Panc1 (cell line): ENCODE results near the gene COX15. TPM values are rescaled to one million over a fixed set of nuclear protein-coding genes. Genes with fewer than 3 reads are reported as not detected.

Experiments
- ATAC-seq: fragments of 200-7000 bp; cut with Tn5 transposase; 2 replicates; pipeline ENCODE4 v1.9.1; 2020; ENCODE audit warnings: mild to moderate bottlenecking, moderate library complexity
- BruUV-seq: library from RNA; stranded (reverse); fragments of 400-500 nt; replicated peaks from 2 replicates; lab custom pipeline; 2021; lab: Mats Ljungman, UMichigan
- CTCF ChIA-PET: fragments of 300-600 bp; sonication (Branson Sonifier 250); formaldehyde crosslinking; loops from one replicate; lab custom pipeline; 2022; ENCODE audit warnings: antibody characterized with exemption; lab: Charles Lee
- POLR2A ChIA-PET: fragments of 300-600 bp; sonication (Branson Sonifier 250); formaldehyde crosslinking; loops from one replicate; lab custom pipeline; 2022; ENCODE audit warnings: antibody characterized with exemption; lab: Charles Lee
- DNase-seq: peaks from one replicate; pipeline ENCODE4 v3.0.0-alpha.2; 2010; ENCODE audit warnings: low read depth, low spot score
- H3K27ac ChIP-seq: 2 replicates; pipeline ENCODE4 v1.5.1; 2011; ENCODE audit warnings: mild to moderate bottlenecking, low read length, inconsistent platforms
- H3K27me3 ChIP-seq: fragments of 200-500 bp; sonication (Bioruptor generic); 2 replicates; pipeline ENCODE4 v1.6.0; 2014; ENCODE audit warnings: low read length, inconsistent platforms; ENCODE audit not compliant: control insufficient read depth, insufficient read depth
- H3K36me3 ChIP-seq: fragments of 200-500 bp; sonication (Bioruptor generic); 2 replicates; pipeline ENCODE4 v1.5.1; 2014; ENCODE audit warnings: inconsistent platforms, mild to moderate bottlenecking, low read length, moderate library complexity; ENCODE audit not compliant: control insufficient read depth, insufficient read depth
- H3K4me1 ChIP-seq: 2 replicates; pipeline ENCODE4 v1.5.1; 2011; ENCODE audit warnings: inconsistent platforms, mild to moderate bottlenecking, low read length, moderate library complexity; ENCODE audit not compliant: control insufficient read depth, insufficient read depth
- H3K4me3 ChIP-seq, 2 experiments: 2 replicates each; pipeline ENCODE4 v1.5.1; 2011 to 2012; ENCODE audit warnings: low read depth in 2 of 2, low read length in 2 of 2, mild to moderate bottlenecking in 2 of 2, inconsistent platforms in 1 of 2, moderate library complexity in 1 of 2
- H3K9me3 ChIP-seq: fragments of 200-500 bp; sonication (Bioruptor generic); 2 replicates; pipeline ENCODE4 v1.5.1; 2014; ENCODE audit warnings: low read depth, mild to moderate bottlenecking, inconsistent platforms, low read length, moderate library complexity; ENCODE audit not compliant: control insufficient read depth, insufficient read depth
- POLR2AphosphoS5 ChIP-seq: IDR thresholded peaks from 2 replicates; pipeline ENCODE4 v1.6.1; 2012; ENCODE audit warnings: mild to moderate bottlenecking, low read depth, low read length, moderate library complexity
- SIN3A ChIP-seq: IDR thresholded peaks from 2 replicates; pipeline ENCODE4 v1.6.1; 2012; ENCODE audit warnings: low read depth, mild to moderate bottlenecking, low read length, moderate library complexity, borderline replicate concordance; ENCODE audit not compliant: insufficient read depth
- TCF7L2 ChIP-seq: IDR thresholded peaks from 2 replicates; pipeline ENCODE4 v1.6.1; 2011; ENCODE audit warnings: mild to moderate bottlenecking, low read depth, low read length, inconsistent platforms
- in situ Hi-C: cut with HindIII; loops from 2 replicates; pipeline ENCODE4 v1.10.0; 2016; ENCODE audit warnings: low sequenced_read_pairs, low pct_unique_long_range_greater_than_20kb
- intact Hi-C: fragments of 100-400 bp; cut with micrococcal nuclease; formaldehyde crosslinking; loops from one replicate; pipeline ENCODE4 v1.10.0; 2022; ENCODE audit not compliant: unreplicated experiment
- total RNA-seq: library from RNA; stranded (reverse); gene quantifications from one replicate; pipeline ENCODE4 v1.2.1, GENCODE V29; 2021; ENCODE audit not compliant: unreplicated experiment
- TF ChIP-seq, protein P1 (sequence below), 2 experiments: IDR thresholded peaks; 2 replicates each; pipeline ENCODE4 v1.6.1; 2011 to 2012; ENCODE audit warnings: low read depth in 2 of 2, control low read depth in 1 of 2, low read length in 1 of 2, mild to moderate bottlenecking in 1 of 2, moderate library complexity in 1 of 2; ENCODE audit not compliant: insufficient read depth in 1 of 2
- TF ChIP-seq, protein P2 (sequence below): fragments of 450-650 bp; IDR thresholded peaks from 2 replicates; pipeline ENCODE4 v1.5.1; 2017; ENCODE audit warnings: mild to moderate bottlenecking

The COX15 gene
- total RNA-seq, 1 experiment from 2014 or later, result 62.9 TPM

DNA sequence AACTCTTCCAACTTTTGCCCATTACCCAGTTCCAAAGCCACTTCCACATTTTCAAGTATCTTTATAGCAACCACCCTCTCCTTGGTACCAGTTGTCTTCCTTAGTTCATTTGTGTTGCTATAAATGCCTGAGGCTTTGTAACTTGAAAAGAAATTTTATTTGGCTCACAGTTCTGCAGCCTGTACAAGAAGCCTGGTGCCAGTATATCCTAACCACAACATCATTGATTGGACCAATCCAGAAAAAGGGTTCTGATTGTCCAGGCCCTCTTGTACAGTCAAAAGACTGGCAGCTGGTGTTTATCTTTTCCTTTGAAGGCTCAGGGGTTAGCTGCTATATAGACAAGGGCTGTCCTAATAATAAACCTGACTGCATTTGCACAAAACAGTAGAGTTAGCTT is 29.4 kb upstream of the COX15 start:
- Histone ChIP-seq H3K9me3 (no peaks in the 10 kb centered on the region), H3K4me1 (peaks cover 5% of the 10 kb centered on the region; the same call in 1 of the 2 replicates), H3K27me3 (no peaks in the 10 kb centered on the region), H3K27ac (peak overlapping the region; percentile 48; the same call in 1 of the 2 replicates), H3K36me3 (no peaks in the 10 kb centered on the region; the same call in 1 of the 2 replicates), H3K4me3 (no peak overlapping the region)
- ATAC-seq (peak; percentile 26; the same call in 1 of the 2 replicates), DNase-seq (no peak)
- ChIA-PET POLR2A (no interaction called here), CTCF (no interaction called here)
- BruUV-seq, result no TSS peak
- TF ChIP-seq, protein P1, sequence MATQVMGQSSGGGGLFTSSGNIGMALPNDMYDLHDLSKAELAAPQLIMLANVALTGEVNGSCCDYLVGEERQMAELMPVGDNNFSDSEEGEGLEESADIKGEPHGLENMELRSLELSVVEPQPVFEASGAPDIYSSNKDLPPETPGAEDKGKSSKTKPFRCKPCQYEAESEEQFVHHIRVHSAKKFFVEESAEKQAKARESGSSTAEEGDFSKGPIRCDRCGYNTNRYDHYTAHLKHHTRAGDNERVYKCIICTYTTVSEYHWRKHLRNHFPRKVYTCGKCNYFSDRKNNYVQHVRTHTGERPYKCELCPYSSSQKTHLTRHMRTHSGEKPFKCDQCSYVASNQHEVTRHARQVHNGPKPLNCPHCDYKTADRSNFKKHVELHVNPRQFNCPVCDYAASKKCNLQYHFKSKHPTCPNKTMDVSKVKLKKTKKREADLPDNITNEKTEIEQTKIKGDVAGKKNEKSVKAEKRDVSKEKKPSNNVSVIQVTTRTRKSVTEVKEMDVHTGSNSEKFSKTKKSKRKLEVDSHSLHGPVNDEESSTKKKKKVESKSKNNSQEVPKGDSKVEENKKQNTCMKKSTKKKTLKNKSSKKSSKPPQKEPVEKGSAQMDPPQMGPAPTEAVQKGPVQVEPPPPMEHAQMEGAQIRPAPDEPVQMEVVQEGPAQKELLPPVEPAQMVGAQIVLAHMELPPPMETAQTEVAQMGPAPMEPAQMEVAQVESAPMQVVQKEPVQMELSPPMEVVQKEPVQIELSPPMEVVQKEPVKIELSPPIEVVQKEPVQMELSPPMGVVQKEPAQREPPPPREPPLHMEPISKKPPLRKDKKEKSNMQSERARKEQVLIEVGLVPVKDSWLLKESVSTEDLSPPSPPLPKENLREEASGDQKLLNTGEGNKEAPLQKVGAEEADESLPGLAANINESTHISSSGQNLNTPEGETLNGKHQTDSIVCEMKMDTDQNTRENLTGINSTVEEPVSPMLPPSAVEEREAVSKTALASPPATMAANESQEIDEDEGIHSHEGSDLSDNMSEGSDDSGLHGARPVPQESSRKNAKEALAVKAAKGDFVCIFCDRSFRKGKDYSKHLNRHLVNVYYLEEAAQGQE (IDR thresholded peaks at IDR 0.05; ENCODE audit: insufficient read depth in 1 of 2, low read depth in 2 of 2, low read length in 1 of 2), result no peak
- peak; percentile 63 for TF ChIP-seq TCF7L2
- in situ Hi-C loops (no loop called here), intact Hi-C loops (no loop called here)

DNA sequence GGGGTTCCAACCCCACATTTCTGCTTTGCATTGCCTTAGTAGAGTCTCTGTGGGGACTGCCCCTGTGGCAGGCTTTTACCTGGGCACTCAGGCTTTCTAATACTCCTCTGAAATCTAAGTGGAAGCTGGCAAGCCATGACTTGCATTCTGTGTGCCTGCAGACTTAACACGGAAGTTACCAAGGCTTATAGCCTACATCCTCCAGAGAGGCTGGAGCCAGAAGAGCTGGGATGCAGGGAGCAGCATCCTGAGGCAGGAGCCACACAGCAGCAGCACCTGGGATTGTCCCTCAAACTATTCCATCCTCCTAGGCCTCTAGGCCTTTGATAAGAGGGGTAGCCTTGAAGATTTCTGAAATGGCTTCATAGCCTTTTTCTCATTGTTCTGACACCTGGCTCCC is 28.4 kb upstream of the COX15 start:
- no TSS peak for BruUV-seq
- ATAC-seq (peak; percentile 56), DNase-seq (no peak)
- Histone ChIP-seq H3K27me3 (no peaks in the 10 kb centered on the region), H3K4me3 (no peak overlapping the region), H3K4me1 (peaks cover 5% of the 10 kb centered on the region; the same call in 1 of the 2 replicates), H3K36me3 (peaks cover 7% of the 10 kb centered on the region), H3K27ac (peak overlapping the region; percentile 2; the same call in 1 of the 2 replicates), H3K9me3 (no peaks in the 10 kb centered on the region)
- in situ Hi-C loops (no loop called here), intact Hi-C loops (no loop called here)
- TF ChIP-seq TCF7L2 (no peak), SIN3A (no peak), POLR2AphosphoS5 (no peak)
- TF ChIP-seq, protein P2, sequence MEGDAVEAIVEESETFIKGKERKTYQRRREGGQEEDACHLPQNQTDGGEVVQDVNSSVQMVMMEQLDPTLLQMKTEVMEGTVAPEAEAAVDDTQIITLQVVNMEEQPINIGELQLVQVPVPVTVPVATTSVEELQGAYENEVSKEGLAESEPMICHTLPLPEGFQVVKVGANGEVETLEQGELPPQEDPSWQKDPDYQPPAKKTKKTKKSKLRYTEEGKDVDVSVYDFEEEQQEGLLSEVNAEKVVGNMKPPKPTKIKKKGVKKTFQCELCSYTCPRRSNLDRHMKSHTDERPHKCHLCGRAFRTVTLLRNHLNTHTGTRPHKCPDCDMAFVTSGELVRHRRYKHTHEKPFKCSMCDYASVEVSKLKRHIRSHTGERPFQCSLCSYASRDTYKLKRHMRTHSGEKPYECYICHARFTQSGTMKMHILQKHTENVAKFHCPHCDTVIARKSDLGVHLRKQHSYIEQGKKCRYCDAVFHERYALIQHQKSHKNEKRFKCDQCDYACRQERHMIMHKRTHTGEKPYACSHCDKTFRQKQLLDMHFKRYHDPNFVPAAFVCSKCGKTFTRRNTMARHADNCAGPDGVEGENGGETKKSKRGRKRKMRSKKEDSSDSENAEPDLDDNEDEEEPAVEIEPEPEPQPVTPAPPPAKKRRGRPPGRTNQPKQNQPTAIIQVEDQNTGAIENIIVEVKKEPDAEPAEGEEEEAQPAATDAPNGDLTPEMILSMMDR, result no peak
- TF ChIP-seq, protein P1 (IDR thresholded peaks at IDR 0.05; ENCODE audit: insufficient read depth in 1 of 2, low read depth in 2 of 2, low read length in 1 of 2), result no peak
- ChIA-PET POLR2A (no interaction called here), CTCF (no interaction called here)
